Measurements from ENCODE around the gene USP16. TPM values are rescaled to one million over a fixed set of nuclear protein-coding genes. Genes with fewer than 3 reads are reported as not detected.

The USP16 gene
- total and polyA plus RNA-seq, 2 of the 13 experiments (the other 11 are each of a cell fraction or from before 2014, with no cell fraction given): 16.5 to 46.9 TPM

DNA sequence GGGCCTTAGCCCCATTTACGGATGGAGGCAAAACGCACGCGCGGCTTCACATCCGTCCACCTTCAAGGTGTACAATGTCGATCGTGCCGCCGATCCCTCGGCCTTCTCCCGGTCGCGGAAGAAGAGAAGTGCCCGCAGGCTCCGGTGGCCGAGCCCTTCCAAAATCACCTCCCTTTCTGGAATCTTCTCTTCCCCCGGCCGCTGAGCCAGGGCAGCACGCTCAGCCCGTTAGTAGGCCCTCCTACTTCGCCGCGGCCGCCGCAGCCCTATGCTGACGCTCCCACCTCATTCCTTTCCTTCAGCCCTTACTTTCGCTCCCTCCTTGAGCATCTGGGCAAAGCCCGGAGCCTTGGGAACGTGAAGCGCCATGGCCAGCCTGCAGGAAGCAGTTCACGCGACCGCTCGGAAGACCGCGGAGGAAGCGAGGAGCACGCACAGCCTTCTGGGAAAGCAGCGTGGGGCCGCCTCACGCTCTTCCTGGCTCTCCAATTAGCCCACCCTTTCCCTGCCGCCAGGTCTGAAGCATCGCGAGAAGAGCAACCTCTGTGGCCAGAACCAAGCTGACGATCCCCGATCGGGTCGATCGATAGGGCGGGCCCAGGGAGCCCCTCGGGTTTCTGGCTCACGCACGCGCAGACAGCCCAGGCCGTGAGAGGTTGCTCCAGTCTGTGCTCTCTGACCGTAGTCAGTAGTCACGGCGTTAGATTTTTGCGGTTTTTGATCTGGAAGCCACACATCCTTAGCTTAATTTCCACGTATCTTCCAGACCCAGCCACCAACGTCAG, 48.9 kb downstream of the USP16 start, which contains the start of gene CCT8 (continued):
- TF ChIP-seq, protein P1, sequence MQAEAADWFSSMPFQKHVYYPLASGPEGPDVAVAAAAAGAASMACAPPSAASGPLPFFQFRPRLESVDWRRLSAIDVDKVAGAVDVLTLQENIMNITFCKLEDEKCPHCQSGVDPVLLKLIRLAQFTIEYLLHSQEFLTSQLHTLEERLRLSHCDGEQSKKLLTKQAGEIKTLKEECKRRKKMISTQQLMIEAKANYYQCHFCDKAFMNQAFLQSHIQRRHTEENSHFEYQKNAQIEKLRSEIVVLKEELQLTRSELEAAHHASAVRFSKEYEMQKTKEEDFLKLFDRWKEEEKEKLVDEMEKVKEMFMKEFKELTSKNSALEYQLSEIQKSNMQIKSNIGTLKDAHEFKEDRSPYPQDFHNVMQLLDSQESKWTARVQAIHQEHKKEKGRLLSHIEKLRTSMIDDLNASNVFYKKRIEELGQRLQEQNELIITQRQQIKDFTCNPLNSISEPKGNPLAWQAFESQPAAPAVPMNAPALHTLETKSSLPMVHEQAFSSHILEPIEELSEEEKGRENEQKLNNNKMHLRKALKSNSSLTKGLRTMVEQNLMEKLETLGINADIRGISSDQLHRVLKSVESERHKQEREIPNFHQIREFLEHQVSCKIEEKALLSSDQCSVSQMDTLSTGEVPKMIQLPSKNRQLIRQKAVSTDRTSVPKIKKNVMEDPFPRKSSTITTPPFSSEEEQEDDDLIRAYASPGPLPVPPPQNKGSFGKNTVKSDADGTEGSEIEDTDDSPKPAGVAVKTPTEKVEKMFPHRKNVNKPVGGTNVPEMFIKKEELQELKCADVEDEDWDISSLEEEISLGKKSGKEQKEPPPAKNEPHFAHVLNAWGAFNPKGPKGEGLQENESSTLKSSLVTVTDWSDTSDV (CRISPR knock-in tag; IDR thresholded peaks at IDR 0.05): no peak
- TF ChIP-seq ZNF788 (CRISPR knock-in tag; IDR thresholded peaks at IDR 0.05; ENCODE audit: borderline replicate concordance): peak; percentile 81; the same call in 1 of the 2 replicates
- TF ChIP-seq TOE1 (CRISPR knock-in tag; IDR thresholded peaks at IDR 0.05): peak; percentile 71; the same call in 1 of the 2 replicates
- TF ChIP-seq HMG20A (CRISPR knock-in tag; IDR thresholded peaks at IDR 0.05; ENCODE audit: borderline replicate concordance): no peak
- no peak; the same call in 1 of the 2 replicates for TF ChIP-seq ARHGAP35 (CRISPR knock-in tag; IDR thresholded peaks at IDR 0.05; ENCODE audit: borderline replicate concordance)
- TF ChIP-seq RFX5 (IDR thresholded peaks at IDR 0.05; ENCODE audit: low read depth, low read length): no peak
- TF ChIP-seq, protein P2, sequence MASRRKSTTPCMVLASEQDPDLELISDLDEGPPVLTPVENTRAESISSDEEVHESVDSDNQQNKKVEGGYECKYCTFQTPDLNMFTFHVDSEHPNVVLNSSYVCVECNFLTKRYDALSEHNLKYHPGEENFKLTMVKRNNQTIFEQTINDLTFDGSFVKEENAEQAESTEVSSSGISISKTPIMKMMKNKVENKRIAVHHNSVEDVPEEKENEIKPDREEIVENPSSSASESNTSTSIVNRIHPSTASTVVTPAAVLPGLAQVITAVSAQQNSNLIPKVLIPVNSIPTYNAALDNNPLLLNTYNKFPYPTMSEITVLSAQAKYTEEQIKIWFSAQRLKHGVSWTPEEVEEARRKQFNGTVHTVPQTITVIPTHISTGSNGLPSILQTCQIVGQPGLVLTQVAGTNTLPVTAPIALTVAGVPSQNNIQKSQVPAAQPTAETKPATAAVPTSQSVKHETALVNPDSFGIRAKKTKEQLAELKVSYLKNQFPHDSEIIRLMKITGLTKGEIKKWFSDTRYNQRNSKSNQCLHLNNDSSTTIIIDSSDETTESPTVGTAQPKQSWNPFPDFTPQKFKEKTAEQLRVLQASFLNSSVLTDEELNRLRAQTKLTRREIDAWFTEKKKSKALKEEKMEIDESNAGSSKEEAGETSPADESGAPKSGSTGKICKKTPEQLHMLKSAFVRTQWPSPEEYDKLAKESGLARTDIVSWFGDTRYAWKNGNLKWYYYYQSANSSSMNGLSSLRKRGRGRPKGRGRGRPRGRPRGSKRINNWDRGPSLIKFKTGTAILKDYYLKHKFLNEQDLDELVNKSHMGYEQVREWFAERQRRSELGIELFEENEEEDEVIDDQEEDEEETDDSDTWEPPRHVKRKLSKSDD (CRISPR knock-in tag; IDR thresholded peaks at IDR 0.05; ENCODE audit: low read depth): no peak; the same call in 1 of the 2 replicates
- peak; percentile 50; the same call in 1 of the 2 replicates for TF ChIP-seq MYNN (CRISPR knock-in tag; IDR thresholded peaks at IDR 0.05; ENCODE audit: low read depth)
- TF ChIP-seq, protein P3, sequence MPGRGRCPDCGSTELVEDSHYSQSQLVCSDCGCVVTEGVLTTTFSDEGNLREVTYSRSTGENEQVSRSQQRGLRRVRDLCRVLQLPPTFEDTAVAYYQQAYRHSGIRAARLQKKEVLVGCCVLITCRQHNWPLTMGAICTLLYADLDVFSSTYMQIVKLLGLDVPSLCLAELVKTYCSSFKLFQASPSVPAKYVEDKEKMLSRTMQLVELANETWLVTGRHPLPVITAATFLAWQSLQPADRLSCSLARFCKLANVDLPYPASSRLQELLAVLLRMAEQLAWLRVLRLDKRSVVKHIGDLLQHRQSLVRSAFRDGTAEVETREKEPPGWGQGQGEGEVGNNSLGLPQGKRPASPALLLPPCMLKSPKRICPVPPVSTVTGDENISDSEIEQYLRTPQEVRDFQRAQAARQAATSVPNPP (CRISPR knock-in tag; IDR thresholded peaks at IDR 0.05): no peak
- TF ChIP-seq HDAC1 (CRISPR knock-in tag; IDR thresholded peaks at IDR 0.05): peak; percentile 83
- TF ChIP-seq, protein P4, sequence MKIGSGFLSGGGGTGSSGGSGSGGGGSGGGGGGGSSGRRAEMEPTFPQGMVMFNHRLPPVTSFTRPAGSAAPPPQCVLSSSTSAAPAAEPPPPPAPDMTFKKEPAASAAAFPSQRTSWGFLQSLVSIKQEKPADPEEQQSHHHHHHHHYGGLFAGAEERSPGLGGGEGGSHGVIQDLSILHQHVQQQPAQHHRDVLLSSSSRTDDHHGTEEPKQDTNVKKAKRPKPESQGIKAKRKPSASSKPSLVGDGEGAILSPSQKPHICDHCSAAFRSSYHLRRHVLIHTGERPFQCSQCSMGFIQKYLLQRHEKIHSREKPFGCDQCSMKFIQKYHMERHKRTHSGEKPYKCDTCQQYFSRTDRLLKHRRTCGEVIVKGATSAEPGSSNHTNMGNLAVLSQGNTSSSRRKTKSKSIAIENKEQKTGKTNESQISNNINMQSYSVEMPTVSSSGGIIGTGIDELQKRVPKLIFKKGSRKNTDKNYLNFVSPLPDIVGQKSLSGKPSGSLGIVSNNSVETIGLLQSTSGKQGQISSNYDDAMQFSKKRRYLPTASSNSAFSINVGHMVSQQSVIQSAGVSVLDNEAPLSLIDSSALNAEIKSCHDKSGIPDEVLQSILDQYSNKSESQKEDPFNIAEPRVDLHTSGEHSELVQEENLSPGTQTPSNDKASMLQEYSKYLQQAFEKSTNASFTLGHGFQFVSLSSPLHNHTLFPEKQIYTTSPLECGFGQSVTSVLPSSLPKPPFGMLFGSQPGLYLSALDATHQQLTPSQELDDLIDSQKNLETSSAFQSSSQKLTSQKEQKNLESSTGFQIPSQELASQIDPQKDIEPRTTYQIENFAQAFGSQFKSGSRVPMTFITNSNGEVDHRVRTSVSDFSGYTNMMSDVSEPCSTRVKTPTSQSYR (CRISPR knock-in tag; IDR thresholded peaks at IDR 0.05; ENCODE audit: borderline replicate concordance): peak; percentile 11; the same call in 1 of the 2 replicates
- TF ChIP-seq U2AF1 (optimal IDR thresholded peaks at IDR 0.05; ENCODE audit: low read depth, low read length): peak; percentile 96
- no peak for TF ChIP-seq SMC3 (IDR thresholded peaks at IDR 0.05; ENCODE audit: low read length)
- TF ChIP-seq, protein P5, sequence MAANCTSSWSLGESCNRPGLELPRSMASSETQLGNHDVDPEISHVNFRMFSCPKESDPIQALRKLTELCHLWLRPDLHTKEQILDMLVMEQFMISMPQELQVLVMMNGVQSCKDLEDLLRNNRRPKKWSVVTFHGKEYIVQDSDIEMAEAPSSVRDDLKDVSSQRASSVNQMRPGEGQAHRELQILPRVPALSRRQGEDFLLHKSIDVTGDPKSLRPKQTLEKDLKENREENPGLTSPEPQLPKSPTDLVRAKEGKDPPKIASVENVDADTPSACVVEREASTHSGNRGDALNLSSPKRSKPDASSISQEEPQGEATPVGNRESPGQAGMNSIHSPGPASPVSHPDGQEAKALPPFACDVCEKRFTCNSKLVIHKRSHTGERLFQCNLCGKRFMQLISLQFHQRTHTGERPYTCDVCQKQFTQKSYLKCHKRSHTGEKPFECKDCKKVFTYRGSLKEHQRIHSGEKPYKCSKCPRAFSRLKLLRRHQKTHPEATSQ (CRISPR knock-in tag; IDR thresholded peaks at IDR 0.05; ENCODE audit: borderline replicate concordance): peak; percentile 29; the same call in 1 of the 2 replicates
- TF ChIP-seq, protein P6, sequence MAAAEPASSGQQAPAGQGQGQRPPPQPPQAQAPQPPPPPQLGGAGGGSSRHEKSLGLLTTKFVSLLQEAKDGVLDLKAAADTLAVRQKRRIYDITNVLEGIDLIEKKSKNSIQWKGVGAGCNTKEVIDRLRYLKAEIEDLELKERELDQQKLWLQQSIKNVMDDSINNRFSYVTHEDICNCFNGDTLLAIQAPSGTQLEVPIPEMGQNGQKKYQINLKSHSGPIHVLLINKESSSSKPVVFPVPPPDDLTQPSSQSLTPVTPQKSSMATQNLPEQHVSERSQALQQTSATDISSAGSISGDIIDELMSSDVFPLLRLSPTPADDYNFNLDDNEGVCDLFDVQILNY (CRISPR knock-in tag; conservative IDR thresholded peaks at IDR 0.05): peak; percentile 76; the same call in 1 of the 2 replicates

All from HepG2 (cell line).